OCI-LY3 (cell line): ENCODE results near the gene MRPS18A.

ENCODE experiments used
- EZH2phosphoT487 ChIP-seq: fragments of 200-600 bp; shearing (Covaris generic); IDR thresholded peaks from 2 replicates; pipeline ENCODE4 v1.6.1; 2018; ENCODE audit warnings: antibody characterized with exemption, mixed run types, low read depth
- TF ChIP-seq, protein P1 (sequence below): fragments of 200-600, 300-600 bp; sonication (generic); IDR thresholded peaks from 2 replicates; pipeline ENCODE4 v1.5.1; 2014; ENCODE audit warnings: antibody characterized with exemption, low read length, low read depth

DNA sequence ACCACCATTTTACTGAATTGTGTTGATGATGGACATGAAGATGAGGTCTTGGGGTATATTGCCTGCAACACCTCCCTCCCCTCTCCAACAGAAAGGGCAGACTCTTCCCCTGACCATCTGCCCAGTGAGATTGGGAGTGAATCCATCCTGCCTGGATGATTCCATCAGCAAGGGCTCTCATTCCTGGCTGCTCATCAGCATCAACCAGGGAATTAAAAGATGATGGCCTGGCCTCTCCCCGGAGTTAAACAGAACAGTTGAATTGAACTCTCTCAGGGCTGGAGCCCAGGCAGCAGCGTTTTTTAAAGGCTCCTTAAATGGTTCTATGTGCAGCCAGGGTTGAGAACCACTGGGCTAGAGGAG is 14.6 kb upstream of the MRPS18A start:
- no peak for TF ChIP-seq EZH2phosphoT487
- TF ChIP-seq, protein P1, sequence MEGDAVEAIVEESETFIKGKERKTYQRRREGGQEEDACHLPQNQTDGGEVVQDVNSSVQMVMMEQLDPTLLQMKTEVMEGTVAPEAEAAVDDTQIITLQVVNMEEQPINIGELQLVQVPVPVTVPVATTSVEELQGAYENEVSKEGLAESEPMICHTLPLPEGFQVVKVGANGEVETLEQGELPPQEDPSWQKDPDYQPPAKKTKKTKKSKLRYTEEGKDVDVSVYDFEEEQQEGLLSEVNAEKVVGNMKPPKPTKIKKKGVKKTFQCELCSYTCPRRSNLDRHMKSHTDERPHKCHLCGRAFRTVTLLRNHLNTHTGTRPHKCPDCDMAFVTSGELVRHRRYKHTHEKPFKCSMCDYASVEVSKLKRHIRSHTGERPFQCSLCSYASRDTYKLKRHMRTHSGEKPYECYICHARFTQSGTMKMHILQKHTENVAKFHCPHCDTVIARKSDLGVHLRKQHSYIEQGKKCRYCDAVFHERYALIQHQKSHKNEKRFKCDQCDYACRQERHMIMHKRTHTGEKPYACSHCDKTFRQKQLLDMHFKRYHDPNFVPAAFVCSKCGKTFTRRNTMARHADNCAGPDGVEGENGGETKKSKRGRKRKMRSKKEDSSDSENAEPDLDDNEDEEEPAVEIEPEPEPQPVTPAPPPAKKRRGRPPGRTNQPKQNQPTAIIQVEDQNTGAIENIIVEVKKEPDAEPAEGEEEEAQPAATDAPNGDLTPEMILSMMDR: no peak
